GM12873 (cell line): ENCODE measurements around the gene HDAC9.

ENCODE experiments used
- CTCF ChIP-seq: IDR thresholded peaks from 2 replicates; pipeline ENCODE4 v1.5.1; 2012; ENCODE audit warnings: low read depth, mild to moderate bottlenecking, moderate library complexity, low read length, control low read depth; ENCODE audit not compliant: insufficient read depth; ENCODE audit errors: missing control alignments

The HDAC9 gene

GRCh38 chr7:18550574-18550973, 55.0 kb downstream of the HDAC9 start:
- TF ChIP-seq CTCF, result no peak

- no peak for TF ChIP-seq CTCF
Measured at GRCh38 chr7:18552316-18552916, 56.9 kb downstream of the HDAC9 start.

GRCh38 chr7:18552943-18553604, 57.5 kb downstream of the HDAC9 start:
- no peak for TF ChIP-seq CTCF

GRCh38 chr7:18553605-18554003, 58.1 kb downstream of the HDAC9 start:
- TF ChIP-seq CTCF, result no peak

GRCh38 chr7:18555120-18555519, 59.6 kb downstream of the HDAC9 start:
- TF ChIP-seq CTCF, result no peak

GRCh38 chr7:18555968-18556367, 60.4 kb downstream of the HDAC9 start:
- no peak for TF ChIP-seq CTCF

- no peak for TF ChIP-seq CTCF
Measured at GRCh38 chr7:18558503-18558902, 63.0 kb downstream of the HDAC9 start.

- no peak for TF ChIP-seq CTCF
Measured at GRCh38 chr7:18558910-18559309, 63.4 kb downstream of the HDAC9 start.
